C4-2B (cell line): Measurements from ENCODE around the gene HASPIN.

Experiments
- H3K27ac ChIP-seq: fragments of 450-650 bp; 2 replicates; pipeline ENCODE4 v1.5.1; 2017
- CTCF ChIP-seq: fragments of 450-650 bp; conservative IDR thresholded peaks from 2 replicates; pipeline ENCODE4 v1.5.1; 2017; ENCODE audit warnings: mild to moderate bottlenecking
- ZFX ChIP-seq: fragments of 450-650 bp; IDR thresholded peaks from 2 replicates; pipeline ENCODE4 v1.6.1; 2017

HASPIN gene

GRCh38 chr17:3761036-3761917, 37.6 kb downstream of the HASPIN start:
- H3K27ac ChIP-seq: no peak overlapping the region
- TF ChIP-seq ZFX: no peak
- no peak for TF ChIP-seq CTCF

GRCh38 chr17:3761918-3762380, 38.2 kb downstream of the HASPIN start:
- no peak overlapping the region for H3K27ac ChIP-seq
- TF ChIP-seq ZFX (no peak), CTCF (no peak)

GRCh38 chr17:3762922-3763776, 39.4 kb downstream of the HASPIN start:
- no peak for TF ChIP-seq CTCF
- no peak for TF ChIP-seq ZFX
- no peak overlapping the region for H3K27ac ChIP-seq

- no peak overlapping the region for H3K27ac ChIP-seq
- TF ChIP-seq ZFX: no peak
Observed at GRCh38 chr17:3763777-3764170, 40.1 kb downstream of the HASPIN start.

- H3K27ac ChIP-seq: no peak overlapping the region
- no peak for TF ChIP-seq CTCF
- no peak for TF ChIP-seq ZFX
Observed at GRCh38 chr17:3765981-3766380, 42.3 kb downstream of the HASPIN start.

GRCh38 chr17:3766779-3767178, 43.1 kb downstream of the HASPIN start:
- no peak overlapping the region for H3K27ac ChIP-seq
- TF ChIP-seq ZFX (no peak), CTCF (no peak)

GRCh38 chr17:3768341-3768740, 44.6 kb downstream of the HASPIN start:
- H3K27ac ChIP-seq: no peak overlapping the region
- TF ChIP-seq ZFX: no peak
- TF ChIP-seq CTCF: no peak
